Measurements from ENCODE around the gene SDHA. TPM values are rescaled to one million over a fixed set of nuclear protein-coding genes. Genes with fewer than 3 reads are reported as not detected.

SDHA gene
- polyA plus RNA-seq, 1 donor from 2014 or later, result 70.4 TPM

DNA sequence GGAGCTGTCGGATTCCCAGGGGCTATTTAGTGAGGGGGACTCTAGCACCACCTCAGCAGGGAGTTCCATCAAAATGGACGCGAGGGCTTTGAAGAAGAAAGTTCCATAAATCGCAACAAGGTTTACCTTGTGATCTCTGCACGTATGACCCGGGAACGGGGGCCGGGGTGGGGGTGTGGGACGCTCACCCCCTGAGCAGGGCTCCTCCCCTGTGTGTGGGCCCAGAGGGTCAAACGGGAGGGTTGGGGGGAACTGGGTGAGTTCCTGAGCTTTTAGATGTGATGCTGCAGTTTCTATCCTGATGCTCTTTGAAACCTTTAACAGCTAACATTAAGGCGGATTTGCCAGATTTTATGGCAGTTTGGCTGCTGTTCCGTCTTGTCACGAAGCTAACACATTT lies 45.7 kb upstream of the SDHA start:
- Histone ChIP-seq H3K9ac (ENCODE audit: low read length) (no peak overlapping the region), H3K27me3 (ENCODE audit: insufficient read depth, low read depth, low read length) (no peaks in the 10 kb centered on the region), H3K9me3 (ENCODE audit: low read length) (no peaks in the 10 kb centered on the region), H4K20me1 (ENCODE audit: insufficient read depth) (no peaks in the 10 kb centered on the region), H3F3A (ENCODE audit: insufficient read depth, low read length, poor library complexity, severe bottlenecking) (no peaks in the 10 kb centered on the region), H3K36me3 (ENCODE audit: insufficient read depth, low read length) (no peaks in the 10 kb centered on the region), H3K4me2 (ENCODE audit: low read length) (no peak overlapping the region), H3K79me2 (replicated peaks; ENCODE audit: insufficient read depth, low read length) (no peaks in the 10 kb centered on the region), H3K9me2 (ENCODE audit: insufficient read depth, low read length) (no peaks in the 10 kb centered on the region), H3K4me3 (ENCODE audit: low read length) (no peak overlapping the region), H3K27ac (ENCODE audit: low read length) (no peak overlapping the region), H2AFZ (ENCODE audit: low read depth, low read length) (no peak overlapping the region)
- TF ChIP-seq SMC3 (conservative IDR thresholded peaks at IDR 0.05; ENCODE audit: poor library complexity), result no peak
- TF ChIP-seq EP300 (conservative IDR thresholded peaks at IDR 0.05; ENCODE audit: poor library complexity, severe bottlenecking), result no peak
- TF ChIP-seq TAF1 (IDR thresholded peaks at IDR 0.05; ENCODE audit: low read depth), result no peak
- no peak for TF ChIP-seq RAD21 (conservative IDR thresholded peaks at IDR 0.05)
- no peak for TF ChIP-seq EZH2 (IDR thresholded peaks at IDR 0.05; ENCODE audit: borderline replicate concordance, insufficient read depth, low read length, poor library complexity, severe bottlenecking)
- TF ChIP-seq, protein P1, sequence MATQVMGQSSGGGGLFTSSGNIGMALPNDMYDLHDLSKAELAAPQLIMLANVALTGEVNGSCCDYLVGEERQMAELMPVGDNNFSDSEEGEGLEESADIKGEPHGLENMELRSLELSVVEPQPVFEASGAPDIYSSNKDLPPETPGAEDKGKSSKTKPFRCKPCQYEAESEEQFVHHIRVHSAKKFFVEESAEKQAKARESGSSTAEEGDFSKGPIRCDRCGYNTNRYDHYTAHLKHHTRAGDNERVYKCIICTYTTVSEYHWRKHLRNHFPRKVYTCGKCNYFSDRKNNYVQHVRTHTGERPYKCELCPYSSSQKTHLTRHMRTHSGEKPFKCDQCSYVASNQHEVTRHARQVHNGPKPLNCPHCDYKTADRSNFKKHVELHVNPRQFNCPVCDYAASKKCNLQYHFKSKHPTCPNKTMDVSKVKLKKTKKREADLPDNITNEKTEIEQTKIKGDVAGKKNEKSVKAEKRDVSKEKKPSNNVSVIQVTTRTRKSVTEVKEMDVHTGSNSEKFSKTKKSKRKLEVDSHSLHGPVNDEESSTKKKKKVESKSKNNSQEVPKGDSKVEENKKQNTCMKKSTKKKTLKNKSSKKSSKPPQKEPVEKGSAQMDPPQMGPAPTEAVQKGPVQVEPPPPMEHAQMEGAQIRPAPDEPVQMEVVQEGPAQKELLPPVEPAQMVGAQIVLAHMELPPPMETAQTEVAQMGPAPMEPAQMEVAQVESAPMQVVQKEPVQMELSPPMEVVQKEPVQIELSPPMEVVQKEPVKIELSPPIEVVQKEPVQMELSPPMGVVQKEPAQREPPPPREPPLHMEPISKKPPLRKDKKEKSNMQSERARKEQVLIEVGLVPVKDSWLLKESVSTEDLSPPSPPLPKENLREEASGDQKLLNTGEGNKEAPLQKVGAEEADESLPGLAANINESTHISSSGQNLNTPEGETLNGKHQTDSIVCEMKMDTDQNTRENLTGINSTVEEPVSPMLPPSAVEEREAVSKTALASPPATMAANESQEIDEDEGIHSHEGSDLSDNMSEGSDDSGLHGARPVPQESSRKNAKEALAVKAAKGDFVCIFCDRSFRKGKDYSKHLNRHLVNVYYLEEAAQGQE (IDR thresholded peaks at IDR 0.05; ENCODE audit: borderline replicate concordance), result no peak
- no peak for TF ChIP-seq POLR2AphosphoS5 (IDR thresholded peaks at IDR 0.05)
- TF ChIP-seq, protein P2, sequence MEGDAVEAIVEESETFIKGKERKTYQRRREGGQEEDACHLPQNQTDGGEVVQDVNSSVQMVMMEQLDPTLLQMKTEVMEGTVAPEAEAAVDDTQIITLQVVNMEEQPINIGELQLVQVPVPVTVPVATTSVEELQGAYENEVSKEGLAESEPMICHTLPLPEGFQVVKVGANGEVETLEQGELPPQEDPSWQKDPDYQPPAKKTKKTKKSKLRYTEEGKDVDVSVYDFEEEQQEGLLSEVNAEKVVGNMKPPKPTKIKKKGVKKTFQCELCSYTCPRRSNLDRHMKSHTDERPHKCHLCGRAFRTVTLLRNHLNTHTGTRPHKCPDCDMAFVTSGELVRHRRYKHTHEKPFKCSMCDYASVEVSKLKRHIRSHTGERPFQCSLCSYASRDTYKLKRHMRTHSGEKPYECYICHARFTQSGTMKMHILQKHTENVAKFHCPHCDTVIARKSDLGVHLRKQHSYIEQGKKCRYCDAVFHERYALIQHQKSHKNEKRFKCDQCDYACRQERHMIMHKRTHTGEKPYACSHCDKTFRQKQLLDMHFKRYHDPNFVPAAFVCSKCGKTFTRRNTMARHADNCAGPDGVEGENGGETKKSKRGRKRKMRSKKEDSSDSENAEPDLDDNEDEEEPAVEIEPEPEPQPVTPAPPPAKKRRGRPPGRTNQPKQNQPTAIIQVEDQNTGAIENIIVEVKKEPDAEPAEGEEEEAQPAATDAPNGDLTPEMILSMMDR (IDR thresholded peaks at IDR 0.05; ENCODE audit: poor library complexity, severe bottlenecking), result no peak
- no peak for TF ChIP-seq MXI1 (conservative IDR thresholded peaks at IDR 0.05; ENCODE audit: poor library complexity, severe bottlenecking)

DNA sequence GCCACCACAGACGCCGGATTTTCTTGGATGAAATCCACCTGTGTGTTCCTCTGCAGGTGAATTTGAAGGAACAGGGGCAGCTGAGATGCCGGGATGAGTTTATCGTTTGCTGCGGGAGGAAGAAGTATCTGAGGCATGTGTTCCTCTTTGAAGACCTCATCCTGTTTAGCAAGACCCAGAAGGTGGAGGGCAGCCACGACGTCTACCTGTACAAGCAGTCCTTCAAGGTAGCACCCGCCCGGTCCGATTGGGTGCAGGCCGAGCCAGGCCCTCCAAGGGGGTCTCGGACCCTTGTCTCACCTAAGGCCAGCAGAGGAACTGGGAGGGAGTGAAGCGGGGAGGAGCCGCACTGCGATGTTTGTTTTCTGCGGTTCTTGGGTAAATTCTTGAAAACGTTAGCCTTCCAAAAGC lies 45.3 kb upstream of the SDHA start:
- Histone ChIP-seq H3K36me3 (ENCODE audit: insufficient read depth, low read length) (no peaks in the 10 kb centered on the region), H3K27me3 (ENCODE audit: insufficient read depth, low read depth, low read length) (no peaks in the 10 kb centered on the region), H4K20me1 (ENCODE audit: insufficient read depth) (no peaks in the 10 kb centered on the region), H3K9me2 (ENCODE audit: insufficient read depth, low read length) (no peaks in the 10 kb centered on the region), H3K79me2 (replicated peaks; ENCODE audit: insufficient read depth, low read length) (no peaks in the 10 kb centered on the region), H3F3A (ENCODE audit: insufficient read depth, low read length, poor library complexity, severe bottlenecking) (no peaks in the 10 kb centered on the region), H3K27ac (ENCODE audit: low read length) (no peak overlapping the region), H3K9me3 (ENCODE audit: low read length) (no peaks in the 10 kb centered on the region), H3K9ac (ENCODE audit: low read length) (no peak overlapping the region), H3K4me3 (ENCODE audit: low read length) (no peak overlapping the region), H2AFZ (ENCODE audit: low read depth, low read length) (no peak overlapping the region), H3K4me2 (ENCODE audit: low read length) (no peak overlapping the region)
- TF ChIP-seq EZH2 (IDR thresholded peaks at IDR 0.05; ENCODE audit: borderline replicate concordance, insufficient read depth, low read length, poor library complexity, severe bottlenecking) (no peak), POLR2AphosphoS5 (IDR thresholded peaks at IDR 0.05) (no peak), SMC3 (conservative IDR thresholded peaks at IDR 0.05; ENCODE audit: poor library complexity) (no peak), TAF1 (IDR thresholded peaks at IDR 0.05; ENCODE audit: low read depth) (no peak), RAD21 (conservative IDR thresholded peaks at IDR 0.05) (no peak), EP300 (conservative IDR thresholded peaks at IDR 0.05; ENCODE audit: poor library complexity, severe bottlenecking) (no peak), MXI1 (conservative IDR thresholded peaks at IDR 0.05; ENCODE audit: poor library complexity, severe bottlenecking) (no peak)
- TF ChIP-seq, protein P1 (IDR thresholded peaks at IDR 0.05; ENCODE audit: borderline replicate concordance), result no peak
- TF ChIP-seq, protein P2 (IDR thresholded peaks at IDR 0.05; ENCODE audit: poor library complexity, severe bottlenecking), result no peak

Measured in neural cell (in vitro differentiated cells).